Measurements from ENCODE around the gene COMMD6. TPM values are rescaled to one million over a fixed set of nuclear protein-coding genes. Genes with fewer than 3 reads are reported as not detected.

COMMD6 gene
- total and polyA plus RNA-seq, 2 experiments from 2014 or later = 34.9 to 339 TPM

DNA sequence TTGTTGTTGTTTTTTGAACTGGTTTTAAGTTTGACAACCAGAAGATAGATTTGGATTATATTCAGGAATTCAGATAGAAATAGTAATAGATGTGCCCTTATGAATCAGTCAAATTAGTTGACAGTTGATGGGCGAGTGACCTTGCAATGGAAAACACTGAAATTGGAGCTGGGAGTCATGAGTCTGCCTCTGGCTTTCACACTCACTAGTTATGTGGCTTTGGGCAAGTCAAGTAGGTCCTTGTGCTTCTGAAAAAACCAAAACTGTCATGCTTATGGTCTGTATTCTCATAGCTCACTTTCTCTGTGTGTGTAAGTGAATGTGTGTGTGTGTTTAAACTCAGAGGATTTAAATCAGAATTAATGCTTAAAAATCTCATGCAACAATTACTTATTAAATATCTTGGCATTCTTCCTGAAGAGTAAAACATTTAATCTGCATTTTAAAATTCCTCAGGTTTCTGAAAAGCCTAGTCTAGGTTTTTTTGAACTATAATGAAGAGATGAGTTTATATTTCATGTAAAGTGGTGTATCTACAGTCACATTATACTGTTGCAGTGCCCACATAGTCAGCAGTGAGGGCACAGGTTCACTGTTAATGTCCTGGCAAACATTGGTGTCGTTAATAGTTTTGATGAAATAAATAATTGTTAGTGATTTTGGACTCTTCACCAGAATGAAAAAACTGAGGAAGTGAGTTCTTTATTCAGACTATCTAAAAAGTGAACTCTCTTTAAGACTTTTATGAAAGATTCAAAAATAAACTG, 44.4 kb upstream of the COMMD6 start:
- TF ChIP-seq POLR2AphosphoS5 (IDR thresholded peaks at IDR 0.05; ENCODE audit: low read depth) = no peak
- no peak for TF ChIP-seq CREB1 (CRISPR knock-in tag; IDR thresholded peaks at IDR 0.05; ENCODE audit: low read depth)
- TF ChIP-seq STAT1 (IDR thresholded peaks at IDR 0.05; ENCODE audit: unreplicated experiment) = no peak
- no peak for TF ChIP-seq NANOG (IDR thresholded peaks at IDR 0.05; ENCODE audit: borderline replicate concordance)
- TF ChIP-seq, protein P1, sequence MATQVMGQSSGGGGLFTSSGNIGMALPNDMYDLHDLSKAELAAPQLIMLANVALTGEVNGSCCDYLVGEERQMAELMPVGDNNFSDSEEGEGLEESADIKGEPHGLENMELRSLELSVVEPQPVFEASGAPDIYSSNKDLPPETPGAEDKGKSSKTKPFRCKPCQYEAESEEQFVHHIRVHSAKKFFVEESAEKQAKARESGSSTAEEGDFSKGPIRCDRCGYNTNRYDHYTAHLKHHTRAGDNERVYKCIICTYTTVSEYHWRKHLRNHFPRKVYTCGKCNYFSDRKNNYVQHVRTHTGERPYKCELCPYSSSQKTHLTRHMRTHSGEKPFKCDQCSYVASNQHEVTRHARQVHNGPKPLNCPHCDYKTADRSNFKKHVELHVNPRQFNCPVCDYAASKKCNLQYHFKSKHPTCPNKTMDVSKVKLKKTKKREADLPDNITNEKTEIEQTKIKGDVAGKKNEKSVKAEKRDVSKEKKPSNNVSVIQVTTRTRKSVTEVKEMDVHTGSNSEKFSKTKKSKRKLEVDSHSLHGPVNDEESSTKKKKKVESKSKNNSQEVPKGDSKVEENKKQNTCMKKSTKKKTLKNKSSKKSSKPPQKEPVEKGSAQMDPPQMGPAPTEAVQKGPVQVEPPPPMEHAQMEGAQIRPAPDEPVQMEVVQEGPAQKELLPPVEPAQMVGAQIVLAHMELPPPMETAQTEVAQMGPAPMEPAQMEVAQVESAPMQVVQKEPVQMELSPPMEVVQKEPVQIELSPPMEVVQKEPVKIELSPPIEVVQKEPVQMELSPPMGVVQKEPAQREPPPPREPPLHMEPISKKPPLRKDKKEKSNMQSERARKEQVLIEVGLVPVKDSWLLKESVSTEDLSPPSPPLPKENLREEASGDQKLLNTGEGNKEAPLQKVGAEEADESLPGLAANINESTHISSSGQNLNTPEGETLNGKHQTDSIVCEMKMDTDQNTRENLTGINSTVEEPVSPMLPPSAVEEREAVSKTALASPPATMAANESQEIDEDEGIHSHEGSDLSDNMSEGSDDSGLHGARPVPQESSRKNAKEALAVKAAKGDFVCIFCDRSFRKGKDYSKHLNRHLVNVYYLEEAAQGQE (IDR thresholded peaks at IDR 0.05; ENCODE audit: unreplicated experiment) = no peak
- no peak for TF ChIP-seq JUNB (IDR thresholded peaks at IDR 0.05; ENCODE audit: unreplicated experiment)
- TF ChIP-seq ZNF331 (CRISPR knock-in tag; IDR thresholded peaks at IDR 0.05; ENCODE audit: low read depth) = no peak
- TF ChIP-seq EZH2 (IDR thresholded peaks at IDR 0.05; ENCODE audit: low read depth, unreplicated experiment) = no peak
- TF ChIP-seq, protein P2, sequence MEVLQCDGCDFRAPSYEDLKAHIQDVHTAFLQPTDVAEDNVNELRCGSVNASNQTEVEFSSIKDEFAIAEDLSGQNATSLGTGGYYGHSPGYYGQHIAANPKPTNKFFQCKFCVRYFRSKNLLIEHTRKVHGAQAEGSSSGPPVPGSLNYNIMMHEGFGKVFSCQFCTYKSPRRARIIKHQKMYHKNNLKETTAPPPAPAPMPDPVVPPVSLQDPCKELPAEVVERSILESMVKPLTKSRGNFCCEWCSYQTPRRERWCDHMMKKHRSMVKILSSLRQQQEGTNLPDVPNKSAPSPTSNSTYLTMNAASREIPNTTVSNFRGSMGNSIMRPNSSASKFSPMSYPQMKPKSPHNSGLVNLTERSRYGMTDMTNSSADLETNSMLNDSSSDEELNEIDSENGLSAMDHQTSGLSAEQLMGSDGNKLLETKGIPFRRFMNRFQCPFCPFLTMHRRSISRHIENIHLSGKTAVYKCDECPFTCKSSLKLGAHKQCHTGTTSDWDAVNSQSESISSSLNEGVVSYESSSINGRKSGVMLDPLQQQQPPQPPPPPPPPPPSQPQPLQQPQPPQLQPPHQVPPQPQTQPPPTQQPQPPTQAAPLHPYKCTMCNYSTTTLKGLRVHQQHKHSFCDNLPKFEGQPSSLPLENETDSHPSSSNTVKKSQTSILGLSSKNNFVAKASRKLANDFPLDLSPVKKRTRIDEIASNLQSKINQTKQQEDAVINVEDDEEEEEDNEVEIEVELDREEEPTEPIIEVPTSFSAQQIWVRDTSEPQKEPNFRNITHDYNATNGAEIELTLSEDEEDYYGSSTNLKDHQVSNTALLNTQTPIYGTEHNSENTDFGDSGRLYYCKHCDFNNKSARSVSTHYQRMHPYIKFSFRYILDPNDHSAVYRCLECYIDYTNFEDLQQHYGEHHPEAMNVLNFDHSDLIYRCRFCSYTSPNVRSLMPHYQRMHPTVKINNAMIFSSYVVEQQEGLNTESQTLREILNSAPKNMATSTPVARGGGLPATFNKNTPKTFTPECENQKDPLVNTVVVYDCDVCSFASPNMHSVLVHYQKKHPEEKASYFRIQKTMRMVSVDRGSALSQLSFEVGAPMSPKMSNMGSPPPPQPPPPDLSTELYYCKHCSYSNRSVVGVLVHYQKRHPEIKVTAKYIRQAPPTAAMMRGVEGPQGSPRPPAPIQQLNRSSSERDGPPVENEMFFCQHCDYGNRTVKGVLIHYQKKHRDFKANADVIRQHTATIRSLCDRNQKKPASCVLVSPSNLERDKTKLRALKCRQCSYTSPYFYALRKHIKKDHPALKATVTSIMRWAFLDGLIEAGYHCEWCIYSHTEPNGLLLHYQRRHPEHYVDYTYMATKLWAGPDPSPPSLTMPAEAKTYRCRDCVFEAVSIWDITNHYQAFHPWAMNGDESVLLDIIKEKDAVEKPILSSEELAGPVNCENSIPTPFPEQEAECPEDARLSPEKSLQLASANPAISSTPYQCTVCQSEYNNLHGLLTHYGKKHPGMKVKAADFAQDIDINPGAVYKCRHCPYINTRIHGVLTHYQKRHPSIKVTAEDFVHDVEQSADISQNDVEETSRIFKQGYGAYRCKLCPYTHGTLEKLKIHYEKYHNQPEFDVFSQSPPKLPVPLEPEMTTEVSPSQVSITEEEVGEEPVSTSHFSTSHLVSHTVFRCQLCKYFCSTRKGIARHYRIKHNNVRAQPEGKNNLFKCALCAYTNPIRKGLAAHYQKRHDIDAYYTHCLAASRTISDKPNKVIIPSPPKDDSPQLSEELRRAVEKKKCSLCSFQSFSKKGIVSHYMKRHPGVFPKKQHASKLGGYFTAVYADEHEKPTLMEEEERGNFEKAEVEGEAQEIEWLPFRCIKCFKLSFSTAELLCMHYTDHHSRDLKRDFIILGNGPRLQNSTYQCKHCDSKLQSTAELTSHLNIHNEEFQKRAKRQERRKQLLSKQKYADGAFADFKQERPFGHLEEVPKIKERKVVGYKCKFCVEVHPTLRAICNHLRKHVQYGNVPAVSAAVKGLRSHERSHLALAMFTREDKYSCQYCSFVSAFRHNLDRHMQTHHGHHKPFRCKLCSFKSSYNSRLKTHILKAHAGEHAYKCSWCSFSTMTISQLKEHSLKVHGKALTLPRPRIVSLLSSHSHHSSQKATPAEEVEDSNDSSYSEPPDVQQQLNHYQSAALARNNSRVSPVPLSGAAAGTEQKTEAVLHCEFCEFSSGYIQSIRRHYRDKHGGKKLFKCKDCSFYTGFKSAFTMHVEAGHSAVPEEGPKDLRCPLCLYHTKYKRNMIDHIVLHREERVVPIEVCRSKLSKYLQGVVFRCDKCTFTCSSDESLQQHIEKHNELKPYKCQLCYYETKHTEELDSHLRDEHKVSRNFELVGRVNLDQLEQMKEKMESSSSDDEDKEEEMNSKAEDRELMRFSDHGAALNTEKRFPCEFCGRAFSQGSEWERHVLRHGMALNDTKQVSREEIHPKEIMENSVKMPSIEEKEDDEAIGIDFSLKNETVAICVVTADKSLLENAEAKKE (CRISPR knock-in tag; IDR thresholded peaks at IDR 0.05) = no peak
- TF ChIP-seq, protein P3, sequence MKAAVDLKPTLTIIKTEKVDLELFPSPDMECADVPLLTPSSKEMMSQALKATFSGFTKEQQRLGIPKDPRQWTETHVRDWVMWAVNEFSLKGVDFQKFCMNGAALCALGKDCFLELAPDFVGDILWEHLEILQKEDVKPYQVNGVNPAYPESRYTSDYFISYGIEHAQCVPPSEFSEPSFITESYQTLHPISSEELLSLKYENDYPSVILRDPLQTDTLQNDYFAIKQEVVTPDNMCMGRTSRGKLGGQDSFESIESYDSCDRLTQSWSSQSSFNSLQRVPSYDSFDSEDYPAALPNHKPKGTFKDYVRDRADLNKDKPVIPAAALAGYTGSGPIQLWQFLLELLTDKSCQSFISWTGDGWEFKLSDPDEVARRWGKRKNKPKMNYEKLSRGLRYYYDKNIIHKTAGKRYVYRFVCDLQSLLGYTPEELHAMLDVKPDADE (IDR thresholded peaks at IDR 0.05) = no peak
- TF ChIP-seq, protein P4, sequence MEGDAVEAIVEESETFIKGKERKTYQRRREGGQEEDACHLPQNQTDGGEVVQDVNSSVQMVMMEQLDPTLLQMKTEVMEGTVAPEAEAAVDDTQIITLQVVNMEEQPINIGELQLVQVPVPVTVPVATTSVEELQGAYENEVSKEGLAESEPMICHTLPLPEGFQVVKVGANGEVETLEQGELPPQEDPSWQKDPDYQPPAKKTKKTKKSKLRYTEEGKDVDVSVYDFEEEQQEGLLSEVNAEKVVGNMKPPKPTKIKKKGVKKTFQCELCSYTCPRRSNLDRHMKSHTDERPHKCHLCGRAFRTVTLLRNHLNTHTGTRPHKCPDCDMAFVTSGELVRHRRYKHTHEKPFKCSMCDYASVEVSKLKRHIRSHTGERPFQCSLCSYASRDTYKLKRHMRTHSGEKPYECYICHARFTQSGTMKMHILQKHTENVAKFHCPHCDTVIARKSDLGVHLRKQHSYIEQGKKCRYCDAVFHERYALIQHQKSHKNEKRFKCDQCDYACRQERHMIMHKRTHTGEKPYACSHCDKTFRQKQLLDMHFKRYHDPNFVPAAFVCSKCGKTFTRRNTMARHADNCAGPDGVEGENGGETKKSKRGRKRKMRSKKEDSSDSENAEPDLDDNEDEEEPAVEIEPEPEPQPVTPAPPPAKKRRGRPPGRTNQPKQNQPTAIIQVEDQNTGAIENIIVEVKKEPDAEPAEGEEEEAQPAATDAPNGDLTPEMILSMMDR (conservative IDR thresholded peaks at IDR 0.05; ENCODE audit: low read depth in 2 of 2) = no peak
- no peak for TF ChIP-seq ZNF114 (CRISPR knock-in tag; IDR thresholded peaks at IDR 0.05)
- TF ChIP-seq EZH2phosphoT487 (IDR thresholded peaks at IDR 0.05; ENCODE audit: unreplicated experiment) = no peak
- Histone ChIP-seq H3K4me2 (no peak overlapping the region), H4K20me1 (replicated peaks; ENCODE audit: insufficient read depth) (no peaks in the 10 kb centered on the region), H3K4me1 (ENCODE audit: insufficient read depth) (no peaks in the 10 kb centered on the region), H3K9me2 (ENCODE audit: insufficient read depth) (no peaks in the 10 kb centered on the region), H3K79me2 (replicated peaks; ENCODE audit: insufficient read depth) (no peaks in the 10 kb centered on the region; the same call in 1 of the 2 replicates), H3K4me3 (no peak overlapping the region), H3F3A (replicated peaks; ENCODE audit: low read depth) (no peaks in the 10 kb centered on the region), H3K27ac (ENCODE audit: low read depth) (no peak overlapping the region), H3K36me3 (ENCODE audit: insufficient read depth) (no peaks in the 10 kb centered on the region), H2AFZ (no peak overlapping the region), H3K27me3 (ENCODE audit: insufficient read depth) (no peaks in the 10 kb centered on the region)
- H3K4me1 Mint-ChIP-seq = peaks cover 4% of the 10 kb centered on the region; the same call in 2 of the 3 replicates
- H3K4me3 Mint-ChIP-seq = no peak overlapping the region
- peaks cover 22% of the 10 kb centered on the region for H3K36me3 Mint-ChIP-seq (ENCODE audit: low read depth)
- ATAC-seq (no peak), DNase-seq (ENCODE audit: low spot score) (no peak)
- H3K9me3 Mint-ChIP-seq = peaks cover 17% of the 10 kb centered on the region
- no peak overlapping the region for H3K27ac Mint-ChIP-seq
- no peaks in the 10 kb centered on the region for H3K27me3 Mint-ChIP-seq (ENCODE audit: insufficient read depth, low read depth, poor library complexity)
